Mesenchymal stem cell (in vitro differentiated cells and primary cell): Measurements from ENCODE around the gene ORC6.

Experiments used
- DNase-seq: peaks from one replicate; pipeline ENCODE4 v3.0.0-alpha.2; 2013
- H2AFZ ChIP-seq: one replicate; pipeline ENCODE4 v1.6.1; 2013; ENCODE audit warnings: low read depth, mild to moderate bottlenecking, control low read depth, inconsistent platforms, low read length, moderate library complexity
- H2AK5ac ChIP-seq: 2 replicates; pipeline ENCODE4 v1.6.1; 2013; ENCODE audit warnings: low read length, moderate library complexity, mild to moderate bottlenecking, inconsistent platforms; ENCODE audit not compliant: severe bottlenecking
- H2BK120ac ChIP-seq: one replicate; pipeline ENCODE4 v1.6.1; 2013; ENCODE audit warnings: low read depth, mild to moderate bottlenecking, inconsistent platforms, low read length, moderate library complexity
- H2BK12ac ChIP-seq, 2 experiments: one replicate each; pipeline ENCODE4 v1.6.1; 2013; ENCODE audit warnings: inconsistent platforms in 2 of 2, low read length in 2 of 2, mild to moderate bottlenecking in 2 of 2, moderate library complexity in 2 of 2, control low read depth in 1 of 2
- H2BK15ac ChIP-seq: one replicate; pipeline ENCODE4 v1.6.1; 2013; ENCODE audit warnings: mild to moderate bottlenecking, low read depth, inconsistent platforms; ENCODE audit not compliant: poor library complexity, severe bottlenecking
- H2BK5ac ChIP-seq: 2 replicates; pipeline ENCODE4 v1.6.1; 2013; ENCODE audit warnings: low read depth, mild to moderate bottlenecking, low read length, control low read depth, inconsistent platforms; ENCODE audit not compliant: poor library complexity, severe bottlenecking
- H3K14ac ChIP-seq, 2 experiments: one replicate each; pipeline ENCODE4 v1.6.1; 2013; ENCODE audit warnings: inconsistent platforms in 2 of 2, low read length in 2 of 2, control low read depth in 1 of 2, mild to moderate bottlenecking in 1 of 2, moderate library complexity in 1 of 2
- H3K18ac ChIP-seq, 2 experiments: one replicate each; pipeline ENCODE4 v1.6.1; 2013; ENCODE audit warnings: inconsistent platforms in 2 of 2, low read length in 2 of 2, control low read depth in 1 of 2, low read depth in 1 of 2, mild to moderate bottlenecking in 1 of 2
- H3K23ac ChIP-seq, 2 experiments: one replicate each; pipeline ENCODE4 v1.6.1; 2013; ENCODE audit warnings: inconsistent platforms in 2 of 2, low read length in 2 of 2, mild to moderate bottlenecking in 2 of 2, moderate library complexity in 2 of 2, control low read depth in 1 of 2
- H3K27ac ChIP-seq: 2 replicates; pipeline ENCODE4 v1.5.1; 2013; ENCODE audit warnings: mild to moderate bottlenecking, moderate library complexity, low read length, control low read depth, inconsistent platforms; ENCODE audit not compliant: poor library complexity, severe bottlenecking
- H3K27me3 ChIP-seq, 2 experiments: 2 replicates each; pipeline versions ENCODE4 v1.6.1 to v1.7.0; 2013; ENCODE audit warnings: low read length in 2 of 2, mild to moderate bottlenecking in 2 of 2, moderate library complexity in 2 of 2, control low read depth in 1 of 2, inconsistent platforms in 1 of 2; ENCODE audit not compliant: control insufficient read depth in 1 of 2, insufficient read depth in 1 of 2
- H3K36me3 ChIP-seq, 2 experiments: 2 replicates each; pipeline versions ENCODE4 v1.6.1 to v1.7.0; 2013; ENCODE audit warnings: low read length in 2 of 2, control low read depth in 1 of 2, inconsistent platforms in 1 of 2, low read depth in 1 of 2, mild to moderate bottlenecking in 1 of 2; ENCODE audit not compliant: insufficient read depth in 2 of 2, control insufficient read depth in 1 of 2
- H3K4ac ChIP-seq, 2 experiments: one replicate each; pipeline ENCODE4 v1.6.1; 2013; ENCODE audit warnings: inconsistent platforms in 2 of 2, low read length in 2 of 2, mild to moderate bottlenecking in 2 of 2, moderate library complexity in 2 of 2, control low read depth in 1 of 2, low read depth in 1 of 2
- H3K4me1 ChIP-seq: 2 replicates; pipeline ENCODE4 v1.6.1; 2013; ENCODE audit warnings: low read depth, low read length, control low read depth; ENCODE audit not compliant: control insufficient read depth, insufficient read depth
- H3K4me2 ChIP-seq: 2 replicates; pipeline ENCODE4 v1.6.1; 2013; ENCODE audit warnings: low read length, mild to moderate bottlenecking, inconsistent platforms; ENCODE audit not compliant: poor library complexity, severe bottlenecking
- H3K4me3 ChIP-seq, 2 experiments: 2 replicates each; pipeline versions ENCODE4 v1.5.1 to v1.7.0; 2013; ENCODE audit warnings: low read length in 2 of 2, mild to moderate bottlenecking in 2 of 2, control low read depth in 1 of 2, low read depth in 1 of 2; ENCODE audit not compliant: insufficient read depth in 1 of 2
- H3K79me1 ChIP-seq: replicated peaks from 2 replicates; pipeline ENCODE4 v1.6.1; 2013; ENCODE audit warnings: mild to moderate bottlenecking, control low read depth, low read length, inconsistent platforms; ENCODE audit not compliant: poor library complexity, severe bottlenecking
- H3K9ac ChIP-seq: 2 replicates; pipeline ENCODE4 v1.7.0; 2013; ENCODE audit warnings: mild to moderate bottlenecking, low read length, moderate library complexity
- H3K9me3 ChIP-seq: 2 replicates; pipeline ENCODE4 v1.7.0; 2013; ENCODE audit warnings: mild to moderate bottlenecking, low read length; ENCODE audit not compliant: control insufficient read depth
- H4K8ac ChIP-seq: one replicate; pipeline ENCODE4 v1.6.1; 2013; ENCODE audit warnings: inconsistent platforms, mild to moderate bottlenecking, low read length, moderate library complexity
- H4K91ac ChIP-seq: one replicate; pipeline ENCODE4 v1.6.1; 2013; ENCODE audit warnings: mild to moderate bottlenecking, low read length, inconsistent platforms
- WGBS: methylation state at CpG from one replicate; pipeline ENCODE4 v1.1.7; 2013; ENCODE audit warnings: mixed read lengths; 5-methylcytosine and 5-hydroxymethylcytosine counted together

The ORC6 gene

DNA sequence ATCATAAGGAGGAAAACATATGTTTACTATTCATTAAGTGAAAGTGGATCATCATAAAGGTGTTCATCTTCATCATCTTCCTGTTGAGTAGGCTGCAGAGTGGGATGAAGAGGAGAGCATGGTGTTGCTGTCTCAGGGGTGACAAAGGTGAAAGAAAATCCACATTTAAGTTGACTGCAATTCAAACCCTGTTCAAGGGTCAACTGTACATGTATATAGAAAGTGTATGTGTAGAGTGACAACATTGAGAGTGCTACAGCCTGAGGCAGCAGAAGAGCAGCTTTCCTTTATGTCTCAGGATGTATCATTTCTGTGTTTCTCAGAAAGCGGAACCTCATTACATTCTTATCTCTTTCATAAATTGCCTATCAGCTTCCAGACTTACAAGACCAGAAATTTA, 17.2 kb downstream of the ORC6 start:
- Histone ChIP-seq H3K4me3 (no peak overlapping the region), H2AFZ (no peak overlapping the region), H3K4me2 (no peak overlapping the region), H3K79me1 (no peaks in the 10 kb centered on the region), H2BK120ac (no peak overlapping the region), H3K9me3 (no peaks in the 10 kb centered on the region), H3K36me3 (no peaks in the 10 kb centered on the region), H2AK5ac (no peak overlapping the region), H3K27ac (no peak overlapping the region), H3K14ac (no peak overlapping the region), H3K4ac (no peak overlapping the region), H2BK15ac (no peak overlapping the region), H3K27me3 (no peaks in the 10 kb centered on the region), H3K4me1 (no peaks in the 10 kb centered on the region), H2BK5ac (no peak overlapping the region), H3K9ac (no peak overlapping the region), H3K23ac (no peak overlapping the region), H4K8ac (no peak overlapping the region), H3K18ac (no peak overlapping the region), H2BK12ac (no peak overlapping the region), H4K91ac (no peak overlapping the region)
- DNase-seq: no peak
- WGBS: no CpG with 5 or more reads among the region's 1 CpG

GRCh38 chr16:46709469-46710005, 20.1 kb downstream of the ORC6 start:
- no peak for DNase-seq
- Histone ChIP-seq H4K91ac (no peak overlapping the region), H3K9me3 (no peaks in the 10 kb centered on the region), H2BK120ac (no peak overlapping the region), H3K4me1 (no peaks in the 10 kb centered on the region), H4K8ac (no peak overlapping the region), H3K14ac (no peak overlapping the region), H3K23ac (no peak overlapping the region), H3K79me1 (no peaks in the 10 kb centered on the region), H3K27me3 (no peaks in the 10 kb centered on the region), H3K4me2 (no peak overlapping the region), H3K18ac (no peak overlapping the region), H2BK5ac (no peak overlapping the region), H3K36me3 (no peaks in the 10 kb centered on the region), H2BK12ac (no peak overlapping the region), H3K4me3 (no peak overlapping the region), H3K4ac (no peak overlapping the region), H2AFZ (no peak overlapping the region), H2AK5ac (no peak overlapping the region), H3K27ac (no peak overlapping the region), H2BK15ac (no peak overlapping the region), H3K9ac (no peak overlapping the region)
- WGBS: 69% methylated on average over 3 of the region's 3 CpGs

DNA sequence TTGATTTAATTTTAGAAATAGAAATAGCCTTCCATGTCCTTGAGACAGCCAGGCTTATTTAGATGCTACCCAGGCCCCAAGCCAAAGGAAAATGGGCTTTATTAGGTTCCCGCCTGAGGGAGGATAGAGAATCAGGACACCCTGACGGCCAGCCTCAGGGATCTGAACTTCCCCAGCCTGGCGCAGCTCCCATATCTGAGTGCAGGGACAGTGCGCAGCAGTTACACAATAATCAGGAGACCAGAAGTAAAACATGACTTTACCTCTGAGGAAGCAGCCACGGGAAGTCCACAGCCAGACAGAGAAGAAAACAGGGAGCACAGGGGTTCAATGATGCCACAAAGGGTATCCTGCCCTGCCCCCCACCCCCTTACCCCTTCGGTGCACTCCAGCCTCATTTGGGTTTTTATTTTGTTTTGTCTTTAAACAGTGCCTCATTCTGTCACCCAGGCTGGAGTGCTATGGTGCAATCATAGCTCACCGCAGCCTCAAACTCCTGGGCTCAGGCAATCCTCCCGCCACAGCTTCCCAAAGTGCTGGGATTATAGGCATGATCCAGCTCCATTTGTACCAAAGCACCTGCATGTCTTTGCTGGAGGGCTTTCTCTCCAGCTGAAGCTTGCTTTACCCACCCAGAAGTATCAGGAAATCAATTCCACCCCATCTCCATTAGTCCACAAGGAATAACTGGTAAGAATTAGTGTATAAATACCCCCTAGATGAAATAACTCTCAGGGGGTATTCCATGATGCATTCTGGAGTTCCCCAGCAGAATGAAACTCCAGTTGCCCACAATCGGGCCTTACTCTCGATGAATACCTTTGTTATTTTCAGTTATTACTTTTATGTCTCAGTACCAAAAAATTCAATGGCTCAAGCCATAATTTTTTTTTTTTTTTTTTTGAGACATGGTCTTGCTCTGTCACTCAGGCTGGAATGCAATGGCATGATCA, 21.9 kb downstream of the ORC6 start:
- no peak overlapping the region for H2BK5ac ChIP-seq
- no peak overlapping the region for H3K4me2 ChIP-seq
- H4K91ac ChIP-seq: no peak overlapping the region
- no peak overlapping the region for H2BK15ac ChIP-seq
- H3K23ac ChIP-seq: no peak overlapping the region
- H3K4me3 ChIP-seq: no peak overlapping the region
- H3K36me3 ChIP-seq: no peaks in the 10 kb centered on the region
- no peak overlapping the region for H2BK120ac ChIP-seq
- no peak overlapping the region for H3K18ac ChIP-seq
- H3K14ac ChIP-seq: no peak overlapping the region
- DNase-seq: no peak
- H3K4me1 ChIP-seq: no peaks in the 10 kb centered on the region
- no peak overlapping the region for H2BK12ac ChIP-seq
- no peak overlapping the region for H2AFZ ChIP-seq
- no peak overlapping the region for H3K27ac ChIP-seq
- H3K4ac ChIP-seq: no peak overlapping the region
- H3K27me3 ChIP-seq: no peaks in the 10 kb centered on the region
- no peak overlapping the region for H4K8ac ChIP-seq
- WGBS: 92% methylated on average over 10 of the region's 10 CpGs
- no peak overlapping the region for H2AK5ac ChIP-seq
- no peaks in the 10 kb centered on the region for H3K9me3 ChIP-seq
- H3K9ac ChIP-seq: no peak overlapping the region
- no peaks in the 10 kb centered on the region for H3K79me1 ChIP-seq

GRCh38 chr16:46712911-46713310, 23.5 kb downstream of the ORC6 start:
- no peak overlapping the region for H2BK5ac ChIP-seq
- no peaks in the 10 kb centered on the region for H3K36me3 ChIP-seq
- H3K4ac ChIP-seq: no peak overlapping the region
- no peak overlapping the region for H2BK12ac ChIP-seq
- no peak overlapping the region for H3K9ac ChIP-seq
- H3K9me3 ChIP-seq: no peaks in the 10 kb centered on the region
- no peaks in the 10 kb centered on the region for H3K27me3 ChIP-seq
- H4K8ac ChIP-seq: no peak overlapping the region
- H2AK5ac ChIP-seq: no peak overlapping the region
- H3K79me1 ChIP-seq: no peaks in the 10 kb centered on the region
- H3K27ac ChIP-seq: no peak overlapping the region
- H2BK120ac ChIP-seq: no peak overlapping the region
- H3K18ac ChIP-seq: no peak overlapping the region
- H3K23ac ChIP-seq: no peak overlapping the region
- no peak overlapping the region for H2AFZ ChIP-seq
- no peak overlapping the region for H4K91ac ChIP-seq
- no peaks in the 10 kb centered on the region for H3K4me1 ChIP-seq
- H3K14ac ChIP-seq: no peak overlapping the region
- no peak overlapping the region for H2BK15ac ChIP-seq
- no peak overlapping the region for H3K4me3 ChIP-seq
- 100% methylated on average over 1 of the region's 3 CpGs for WGBS
- no peak for DNase-seq
- no peak overlapping the region for H3K4me2 ChIP-seq
